ENCODE data around the gene NEK8. TPM values are rescaled to one million over a fixed set of nuclear protein-coding genes. Genes with fewer than 3 reads are reported as not detected.

Gene NEK8
- polyA plus RNA-seq, 1 donor from 2014 or later, result 1.5 TPM

DNA sequence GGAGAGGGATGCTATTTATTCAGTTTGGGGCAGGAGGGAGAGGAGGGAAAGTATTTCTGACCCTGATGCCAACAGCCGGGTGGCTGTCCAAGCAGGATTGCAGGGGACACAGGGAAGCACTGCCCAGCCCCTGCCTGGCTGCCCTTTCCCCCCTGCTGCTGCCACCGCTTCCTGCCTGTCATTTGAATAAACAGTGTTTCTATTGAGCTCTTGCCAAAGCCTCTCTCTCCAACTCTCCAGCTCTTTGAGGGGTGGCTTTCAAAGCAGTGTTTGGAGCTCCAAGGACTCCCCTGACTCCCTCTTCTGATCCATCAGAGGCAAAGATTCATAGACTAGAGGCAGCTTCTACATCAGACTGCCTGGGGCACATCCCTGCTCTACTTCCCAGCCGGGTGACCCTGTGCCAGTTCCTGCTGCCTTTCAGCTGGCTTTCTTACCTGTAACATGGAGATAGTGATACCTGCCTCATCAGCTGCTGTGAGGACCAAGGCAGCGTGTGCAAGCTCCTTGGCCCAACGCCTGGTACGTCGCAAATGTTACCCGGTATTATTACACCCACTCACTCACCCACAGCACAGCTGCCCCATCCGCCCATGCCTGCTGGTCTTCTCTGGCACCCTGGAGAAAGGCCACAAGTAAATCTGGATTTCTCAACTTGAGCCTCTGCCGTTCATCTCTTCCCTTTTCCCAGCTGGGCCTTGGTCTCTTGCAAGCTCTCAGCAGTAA lies 26.4 kb upstream of the NEK8 start:
- Histone ChIP-seq H3K79me2 (replicated peaks; ENCODE audit: insufficient read depth, low read length) (no peaks in the 10 kb centered on the region), H3K27me3 (ENCODE audit: insufficient read depth, low read depth, low read length) (no peaks in the 10 kb centered on the region), H3K9me2 (ENCODE audit: insufficient read depth, low read length) (no peaks in the 10 kb centered on the region), H3K9me3 (ENCODE audit: low read length) (no peaks in the 10 kb centered on the region), H3K36me3 (ENCODE audit: insufficient read depth, low read length) (peaks cover 5% of the 10 kb centered on the region), H3K9ac (ENCODE audit: low read length) (no peak overlapping the region), H2AFZ (ENCODE audit: low read depth, low read length) (no peak overlapping the region), H3K4me3 (ENCODE audit: low read length) (no peak overlapping the region), H4K20me1 (ENCODE audit: insufficient read depth) (no peaks in the 10 kb centered on the region), H3K27ac (ENCODE audit: low read length) (no peak overlapping the region), H3K4me2 (ENCODE audit: low read length) (no peak overlapping the region), H3F3A (ENCODE audit: insufficient read depth, low read length, poor library complexity, severe bottlenecking) (no peaks in the 10 kb centered on the region)
- TF ChIP-seq, protein P1, sequence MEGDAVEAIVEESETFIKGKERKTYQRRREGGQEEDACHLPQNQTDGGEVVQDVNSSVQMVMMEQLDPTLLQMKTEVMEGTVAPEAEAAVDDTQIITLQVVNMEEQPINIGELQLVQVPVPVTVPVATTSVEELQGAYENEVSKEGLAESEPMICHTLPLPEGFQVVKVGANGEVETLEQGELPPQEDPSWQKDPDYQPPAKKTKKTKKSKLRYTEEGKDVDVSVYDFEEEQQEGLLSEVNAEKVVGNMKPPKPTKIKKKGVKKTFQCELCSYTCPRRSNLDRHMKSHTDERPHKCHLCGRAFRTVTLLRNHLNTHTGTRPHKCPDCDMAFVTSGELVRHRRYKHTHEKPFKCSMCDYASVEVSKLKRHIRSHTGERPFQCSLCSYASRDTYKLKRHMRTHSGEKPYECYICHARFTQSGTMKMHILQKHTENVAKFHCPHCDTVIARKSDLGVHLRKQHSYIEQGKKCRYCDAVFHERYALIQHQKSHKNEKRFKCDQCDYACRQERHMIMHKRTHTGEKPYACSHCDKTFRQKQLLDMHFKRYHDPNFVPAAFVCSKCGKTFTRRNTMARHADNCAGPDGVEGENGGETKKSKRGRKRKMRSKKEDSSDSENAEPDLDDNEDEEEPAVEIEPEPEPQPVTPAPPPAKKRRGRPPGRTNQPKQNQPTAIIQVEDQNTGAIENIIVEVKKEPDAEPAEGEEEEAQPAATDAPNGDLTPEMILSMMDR (IDR thresholded peaks at IDR 0.05; ENCODE audit: poor library complexity, severe bottlenecking), result no peak
- no peak for TF ChIP-seq SMC3 (conservative IDR thresholded peaks at IDR 0.05; ENCODE audit: poor library complexity)
- TF ChIP-seq EZH2 (IDR thresholded peaks at IDR 0.05; ENCODE audit: borderline replicate concordance, insufficient read depth, low read length, poor library complexity, severe bottlenecking), result no peak
- TF ChIP-seq TAF1 (IDR thresholded peaks at IDR 0.05; ENCODE audit: low read depth), result no peak

- Histone ChIP-seq H3K9ac (ENCODE audit: low read length) (no peak overlapping the region), H3K36me3 (ENCODE audit: insufficient read depth, low read length) (peaks cover 5% of the 10 kb centered on the region)
These were observed 25.8 kb upstream of the NEK8 start for GRCh38 chr17:28702752-28703150.

DNA sequence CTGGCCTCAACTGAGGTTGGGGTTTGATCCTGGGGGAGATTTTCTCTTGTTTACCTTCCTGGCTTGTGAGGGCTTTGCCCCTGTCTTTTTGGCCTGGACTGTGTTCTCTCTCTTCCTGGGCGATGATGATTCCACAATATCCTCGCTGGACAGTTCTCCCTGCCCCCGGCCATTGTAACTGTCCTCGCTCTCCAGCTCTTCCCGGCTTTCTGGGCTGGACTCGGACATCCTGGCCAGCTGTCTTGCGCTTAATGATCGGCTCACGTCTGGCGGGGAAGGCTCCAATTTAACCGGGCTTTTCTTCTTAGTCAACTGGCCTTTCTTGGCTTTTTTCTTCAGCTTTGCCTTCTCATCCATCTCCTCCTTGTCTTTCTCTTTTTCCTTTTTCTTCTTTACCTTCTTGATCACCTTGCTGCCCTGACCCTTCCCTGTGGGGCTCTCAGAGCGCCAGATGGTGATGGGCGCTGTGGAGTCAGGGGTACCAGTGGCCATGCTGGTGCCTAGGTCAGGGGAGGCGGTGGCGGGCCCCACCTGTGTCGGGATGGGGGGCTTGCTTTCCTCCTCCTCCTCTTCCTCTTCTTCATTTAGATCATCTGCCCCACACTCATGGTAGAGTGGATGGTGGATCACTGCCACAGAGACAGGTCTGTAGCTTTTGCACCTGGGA lies 24.9 kb upstream of the NEK8 start:
- no peaks in the 10 kb centered on the region for H3K79me2 ChIP-seq (replicated peaks; ENCODE audit: insufficient read depth, low read length)
- no peak overlapping the region for H3K9ac ChIP-seq (ENCODE audit: low read length)
- peaks cover 5% of the 10 kb centered on the region for H3K36me3 ChIP-seq (ENCODE audit: insufficient read depth, low read length)
- H3K9me3 ChIP-seq (ENCODE audit: low read length), result no peaks in the 10 kb centered on the region
- H3K4me3 ChIP-seq (ENCODE audit: low read length), result no peak overlapping the region
- no peaks in the 10 kb centered on the region for H3F3A ChIP-seq (ENCODE audit: insufficient read depth, low read length, poor library complexity, severe bottlenecking)
- no peaks in the 10 kb centered on the region for H4K20me1 ChIP-seq (ENCODE audit: insufficient read depth)
- H3K4me2 ChIP-seq (ENCODE audit: low read length), result no peak overlapping the region
- TF ChIP-seq SMC3 (conservative IDR thresholded peaks at IDR 0.05; ENCODE audit: poor library complexity) (no peak), POLR2AphosphoS5 (IDR thresholded peaks at IDR 0.05) (no peak), TAF1 (IDR thresholded peaks at IDR 0.05; ENCODE audit: low read depth) (no peak), EP300 (conservative IDR thresholded peaks at IDR 0.05; ENCODE audit: poor library complexity, severe bottlenecking) (no peak), RAD21 (conservative IDR thresholded peaks at IDR 0.05) (no peak), MXI1 (conservative IDR thresholded peaks at IDR 0.05; ENCODE audit: poor library complexity, severe bottlenecking) (no peak), EZH2 (IDR thresholded peaks at IDR 0.05; ENCODE audit: borderline replicate concordance, insufficient read depth, low read length, poor library complexity, severe bottlenecking) (no peak)
- TF ChIP-seq, protein P1 (IDR thresholded peaks at IDR 0.05; ENCODE audit: poor library complexity, severe bottlenecking), result no peak
- TF ChIP-seq, protein P2, sequence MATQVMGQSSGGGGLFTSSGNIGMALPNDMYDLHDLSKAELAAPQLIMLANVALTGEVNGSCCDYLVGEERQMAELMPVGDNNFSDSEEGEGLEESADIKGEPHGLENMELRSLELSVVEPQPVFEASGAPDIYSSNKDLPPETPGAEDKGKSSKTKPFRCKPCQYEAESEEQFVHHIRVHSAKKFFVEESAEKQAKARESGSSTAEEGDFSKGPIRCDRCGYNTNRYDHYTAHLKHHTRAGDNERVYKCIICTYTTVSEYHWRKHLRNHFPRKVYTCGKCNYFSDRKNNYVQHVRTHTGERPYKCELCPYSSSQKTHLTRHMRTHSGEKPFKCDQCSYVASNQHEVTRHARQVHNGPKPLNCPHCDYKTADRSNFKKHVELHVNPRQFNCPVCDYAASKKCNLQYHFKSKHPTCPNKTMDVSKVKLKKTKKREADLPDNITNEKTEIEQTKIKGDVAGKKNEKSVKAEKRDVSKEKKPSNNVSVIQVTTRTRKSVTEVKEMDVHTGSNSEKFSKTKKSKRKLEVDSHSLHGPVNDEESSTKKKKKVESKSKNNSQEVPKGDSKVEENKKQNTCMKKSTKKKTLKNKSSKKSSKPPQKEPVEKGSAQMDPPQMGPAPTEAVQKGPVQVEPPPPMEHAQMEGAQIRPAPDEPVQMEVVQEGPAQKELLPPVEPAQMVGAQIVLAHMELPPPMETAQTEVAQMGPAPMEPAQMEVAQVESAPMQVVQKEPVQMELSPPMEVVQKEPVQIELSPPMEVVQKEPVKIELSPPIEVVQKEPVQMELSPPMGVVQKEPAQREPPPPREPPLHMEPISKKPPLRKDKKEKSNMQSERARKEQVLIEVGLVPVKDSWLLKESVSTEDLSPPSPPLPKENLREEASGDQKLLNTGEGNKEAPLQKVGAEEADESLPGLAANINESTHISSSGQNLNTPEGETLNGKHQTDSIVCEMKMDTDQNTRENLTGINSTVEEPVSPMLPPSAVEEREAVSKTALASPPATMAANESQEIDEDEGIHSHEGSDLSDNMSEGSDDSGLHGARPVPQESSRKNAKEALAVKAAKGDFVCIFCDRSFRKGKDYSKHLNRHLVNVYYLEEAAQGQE (IDR thresholded peaks at IDR 0.05; ENCODE audit: borderline replicate concordance), result no peak
- H2AFZ ChIP-seq (ENCODE audit: low read depth, low read length), result no peak overlapping the region
- no peaks in the 10 kb centered on the region for H3K9me2 ChIP-seq (ENCODE audit: insufficient read depth, low read length)
- no peaks in the 10 kb centered on the region for H3K27me3 ChIP-seq (ENCODE audit: insufficient read depth, low read depth, low read length)
- no peak overlapping the region for H3K27ac ChIP-seq (ENCODE audit: low read length)

More at GRCh38 chr17:28702752-28703150, 25.8 kb upstream of the NEK8 start:
- Histone ChIP-seq H3K79me2 (replicated peaks; ENCODE audit: insufficient read depth, low read length) (no peaks in the 10 kb centered on the region), H3K9me2 (ENCODE audit: insufficient read depth, low read length) (no peaks in the 10 kb centered on the region), H2AFZ (ENCODE audit: low read depth, low read length) (no peak overlapping the region), H3K27me3 (ENCODE audit: insufficient read depth, low read depth, low read length) (no peaks in the 10 kb centered on the region), H3K4me3 (ENCODE audit: low read length) (no peak overlapping the region), H3K4me2 (ENCODE audit: low read length) (no peak overlapping the region), H3F3A (ENCODE audit: insufficient read depth, low read length, poor library complexity, severe bottlenecking) (no peaks in the 10 kb centered on the region), H4K20me1 (ENCODE audit: insufficient read depth) (no peaks in the 10 kb centered on the region), H3K27ac (ENCODE audit: low read length) (no peak overlapping the region), H3K9me3 (ENCODE audit: low read length) (no peaks in the 10 kb centered on the region)
- no peak for TF ChIP-seq TAF1 (IDR thresholded peaks at IDR 0.05; ENCODE audit: low read depth)
- TF ChIP-seq EP300 (conservative IDR thresholded peaks at IDR 0.05; ENCODE audit: poor library complexity, severe bottlenecking), result no peak
